LNCAP (cell line): ENCODE data around the gene FBXL16.

ENCODE experiments used
- CTCF ChIP-seq: fragments of 450-650 bp; IDR thresholded peaks from 2 replicates; pipeline ENCODE4 v1.5.1; 2017; ENCODE audit warnings: mild to moderate bottlenecking

Gene FBXL16

GRCh38 chr16:732936-733335 lies 27.3 kb upstream of the FBXL16 start:
- no peak for TF ChIP-seq CTCF

- TF ChIP-seq CTCF: no peak
Observed at GRCh38 chr16:732332-732731, 26.7 kb upstream of the FBXL16 start.

GRCh38 chr16:730666-731509 lies 25.3 kb upstream of the FBXL16 start:
- no peak for TF ChIP-seq CTCF

- TF ChIP-seq CTCF: no peak
Observed at GRCh38 chr16:729768-730665, 24.4 kb upstream of the FBXL16 start.

GRCh38 chr16:728890-729744 lies 23.5 kb upstream of the FBXL16 start:
- no peak for TF ChIP-seq CTCF

GRCh38 chr16:728131-728889 lies 22.7 kb upstream of the FBXL16 start:
- TF ChIP-seq CTCF: no peak
